GM19238 (cell line): ENCODE measurements around the gene TBC1D14.
A peak's percentile ranks its signal among the peaks of the same experiment; 100 is the strongest.

Experiments used
- DNase-seq: peaks from one replicate; pipeline ENCODE4 v3.0.0; 2011; ENCODE audit warnings: low spot score; ENCODE audit not compliant: insufficient read length

TBC1D14 gene

GRCh38 chr4:6926681-6927478 lies 17.3 kb downstream of the TBC1D14 start:
- DNase-seq, result no peak

DNA sequence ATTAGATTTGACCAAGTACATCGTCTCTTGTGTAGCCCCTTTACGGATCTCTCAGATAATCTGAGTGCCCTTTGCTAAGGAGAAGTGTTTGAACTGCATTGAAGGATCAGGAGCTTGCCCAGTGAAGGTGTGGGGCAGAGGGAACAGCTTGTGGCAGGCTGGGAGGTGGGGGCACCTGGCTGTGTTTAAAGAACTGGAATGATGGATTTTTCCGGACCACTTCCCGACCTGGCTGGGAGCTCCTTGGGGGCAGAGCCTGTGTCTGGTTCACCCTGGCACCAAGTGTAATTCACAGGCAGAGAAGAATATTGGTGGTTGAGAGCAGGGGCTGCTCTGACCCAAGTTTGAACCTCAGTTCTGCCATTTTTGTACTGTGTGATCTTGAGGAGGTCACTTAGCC lies 18.5 kb downstream of the TBC1D14 start:
- no peak for DNase-seq

DNA sequence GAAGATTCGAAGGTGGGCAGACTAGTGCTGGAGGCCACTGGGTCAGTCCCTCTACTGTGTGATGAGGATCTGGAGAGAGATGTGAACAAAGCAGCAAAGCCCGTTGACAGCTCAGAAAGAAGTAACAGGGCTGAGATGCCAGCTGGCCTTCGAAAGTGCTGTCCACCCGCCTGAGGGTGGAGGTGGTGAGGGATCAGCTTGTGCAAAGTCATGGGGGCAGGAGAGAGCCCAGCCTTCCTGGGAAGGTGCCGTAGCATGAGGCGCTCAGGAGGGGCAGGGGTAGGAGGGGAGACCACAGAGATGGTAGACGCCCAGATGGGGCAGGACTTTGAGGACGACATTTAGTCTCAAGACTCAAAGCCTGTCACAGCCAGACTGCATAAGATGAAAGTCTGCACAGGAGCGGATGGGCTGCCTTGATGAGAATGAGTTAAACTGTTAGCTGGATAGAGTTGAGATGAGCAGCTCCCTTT lies 19.7 kb downstream of the TBC1D14 start:
- DNase-seq, result no peak

- DNase-seq, result no peak
Measured at GRCh38 chr4:6929812-6930464, 20.3 kb downstream of the TBC1D14 start.

DNA sequence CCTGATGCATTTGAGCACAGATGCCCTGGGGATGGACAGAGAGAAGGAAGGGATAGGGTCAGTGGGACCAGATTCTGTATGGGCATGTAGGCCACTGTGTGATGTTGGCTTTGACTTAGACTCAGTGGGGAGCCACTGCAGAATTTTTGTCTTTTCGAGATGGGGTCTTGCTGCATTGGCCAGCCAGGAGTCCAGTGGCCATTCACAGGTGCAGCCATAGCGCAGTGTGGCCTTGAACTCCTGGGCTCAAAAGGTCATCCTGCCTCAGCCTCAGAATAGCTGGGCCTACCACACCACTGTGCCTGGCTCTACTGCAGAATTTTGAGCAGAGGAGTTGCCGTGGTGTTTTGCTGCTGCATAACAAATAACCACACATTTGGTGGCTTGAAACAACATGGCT lies 22.8 kb downstream of the TBC1D14 start:
- no peak for DNase-seq

DNA sequence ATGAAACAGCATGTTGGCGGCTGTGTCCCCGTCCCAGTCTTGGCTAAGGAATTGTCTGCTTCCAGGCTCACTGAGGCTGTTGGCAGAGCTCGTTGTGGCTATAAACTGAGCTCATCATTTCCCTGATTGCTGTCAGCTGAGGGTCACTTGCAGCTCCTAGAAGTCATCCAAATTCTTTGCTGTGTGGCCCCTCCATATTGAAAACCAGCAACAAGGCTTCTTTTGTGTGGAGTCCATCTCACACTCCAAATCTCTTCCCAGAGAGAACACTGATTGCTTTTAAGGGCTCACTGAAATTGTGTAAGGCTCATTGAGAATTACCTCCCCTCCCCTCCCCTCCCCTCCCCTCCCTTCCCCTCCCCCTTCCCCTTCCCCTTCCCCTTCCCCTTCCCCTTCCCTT lies 23.3 kb downstream of the TBC1D14 start:
- DNase-seq, result no peak

DNA sequence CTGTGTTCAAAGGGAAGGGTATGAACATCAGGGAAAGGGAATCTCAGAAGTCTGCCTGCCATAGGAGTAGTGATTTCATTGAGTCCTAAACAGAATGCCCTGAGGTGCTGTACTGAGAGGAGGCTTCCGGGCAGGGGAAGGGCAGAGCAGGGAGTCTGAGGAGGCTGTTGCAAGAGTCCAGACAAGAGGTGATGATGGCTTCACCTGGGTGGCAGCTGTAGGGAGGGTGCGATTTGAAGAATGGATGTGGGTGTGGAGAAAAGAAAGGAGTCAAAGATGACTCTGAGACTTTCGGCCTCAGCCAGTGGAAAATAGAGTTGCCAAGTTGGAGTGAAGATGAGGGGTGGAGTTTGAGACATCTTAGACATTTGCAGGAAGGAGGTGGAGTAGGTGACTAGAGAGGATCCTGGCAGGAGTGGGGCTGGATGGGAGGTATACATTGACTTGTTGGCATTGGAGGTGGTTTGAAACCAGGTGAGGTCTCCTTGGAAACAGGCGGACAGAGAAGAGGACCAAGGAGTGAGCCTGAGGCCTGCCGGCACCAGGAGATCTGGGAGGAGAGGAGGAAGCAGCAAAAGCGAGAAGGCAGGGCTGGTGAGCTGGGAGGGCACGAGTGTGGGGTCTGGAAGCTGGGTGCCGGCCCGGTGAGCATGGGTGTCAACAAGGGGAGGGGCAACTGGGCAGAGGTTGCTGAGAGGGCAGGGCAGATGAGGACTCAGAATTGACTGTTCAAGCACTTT lies 24.2 kb downstream of the TBC1D14 start:
- no peak for DNase-seq

- no peak for DNase-seq
Measured at GRCh38 chr4:6935965-6936364, 26.3 kb downstream of the TBC1D14 start.

- DNase-seq, result no peak
Measured at GRCh38 chr4:6937201-6937600, 27.6 kb downstream of the TBC1D14 start.

DNA sequence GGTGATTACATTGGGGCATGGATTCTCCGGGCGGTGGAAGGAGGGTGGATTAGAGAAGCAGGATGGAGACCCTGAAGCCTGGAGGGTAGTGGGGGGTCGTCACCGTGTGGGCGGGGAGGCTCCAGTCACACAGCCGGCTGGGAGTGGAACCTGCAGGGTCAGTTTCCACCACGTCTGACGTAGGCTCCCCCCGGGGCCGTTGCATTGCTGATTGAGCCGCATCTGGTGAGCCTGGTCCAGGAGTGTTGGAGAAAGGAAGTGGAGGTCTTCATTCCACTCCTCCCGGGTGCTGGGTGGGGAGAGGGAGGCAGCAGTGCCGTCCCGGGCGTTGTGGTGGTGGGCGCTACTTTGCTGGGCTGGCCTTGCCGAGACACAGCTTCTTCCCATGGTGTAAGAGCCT lies 28.1 kb downstream of the TBC1D14 start:
- no peak for DNase-seq

DNA sequence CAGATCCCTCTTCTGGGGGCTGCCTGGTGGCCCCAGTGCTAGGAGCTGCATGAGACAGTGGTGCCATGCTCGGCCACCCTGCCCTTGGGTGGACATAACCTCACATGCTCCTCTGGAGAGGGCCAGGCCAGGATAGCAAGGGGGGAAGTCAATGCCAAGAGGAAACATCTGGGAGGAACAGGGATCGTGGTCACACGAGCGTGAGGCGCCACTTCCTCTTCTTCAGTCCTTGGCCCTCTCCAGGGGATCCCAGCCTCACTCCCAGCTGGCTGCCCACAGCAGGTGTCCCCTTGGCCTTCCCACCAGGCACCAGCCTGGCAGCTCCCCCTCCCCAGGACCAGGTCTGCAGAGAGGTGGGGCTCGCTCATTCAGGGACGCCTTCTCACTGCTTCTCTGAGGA lies 28.6 kb downstream of the TBC1D14 start:
- no peak for DNase-seq

- DNase-seq, result no peak
Measured at GRCh38 chr4:6938647-6939271, 29.1 kb downstream of the TBC1D14 start.

DNA sequence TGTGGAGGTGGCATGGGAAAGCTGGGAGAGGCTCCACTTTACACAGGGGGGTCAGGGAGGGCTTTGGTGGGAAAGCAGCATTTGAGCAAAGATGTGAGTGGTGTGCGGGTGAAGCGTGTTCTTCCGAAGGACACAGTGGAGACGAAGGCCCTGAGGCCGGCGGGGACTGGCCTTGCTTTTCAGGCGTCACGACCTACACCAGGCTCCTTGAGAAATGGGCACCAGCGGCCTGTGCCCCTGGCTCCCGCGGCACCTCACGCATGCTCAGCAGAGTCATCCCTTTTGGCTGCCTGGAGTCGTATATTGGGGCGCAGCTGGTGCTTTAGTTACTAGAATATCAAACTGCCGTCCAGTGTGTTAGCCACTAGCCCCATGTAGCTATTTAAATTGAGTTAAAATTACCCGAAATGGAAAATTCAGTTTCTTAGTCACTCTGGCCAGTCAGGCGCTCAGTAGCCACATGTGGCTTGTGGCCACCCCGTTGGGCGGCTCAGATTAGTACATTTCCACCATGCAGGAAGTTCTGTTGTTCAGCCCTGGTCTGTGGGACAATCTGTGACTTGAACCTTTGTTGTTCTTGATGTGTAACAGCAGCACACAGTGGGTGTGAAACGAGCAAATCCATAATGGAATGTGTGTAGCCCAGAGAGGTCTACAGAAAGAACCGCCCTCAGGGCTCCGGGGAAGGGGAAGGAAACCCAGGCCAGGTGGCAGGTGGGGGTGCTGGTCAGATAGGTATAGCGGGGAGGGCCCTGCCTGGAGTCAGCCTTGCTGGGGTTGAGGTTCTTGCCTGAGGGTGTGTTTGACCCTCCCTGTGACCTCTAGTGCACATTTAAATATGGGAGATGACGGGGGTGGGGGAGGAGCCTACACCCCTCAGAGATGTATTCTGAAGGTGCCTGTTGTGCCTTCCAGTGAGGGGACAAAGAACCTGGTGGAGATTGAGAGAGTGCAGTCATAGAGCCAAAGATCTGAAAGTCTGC lies 30.4 kb downstream of the TBC1D14 start:
- DNase-seq, result no peak

DNA sequence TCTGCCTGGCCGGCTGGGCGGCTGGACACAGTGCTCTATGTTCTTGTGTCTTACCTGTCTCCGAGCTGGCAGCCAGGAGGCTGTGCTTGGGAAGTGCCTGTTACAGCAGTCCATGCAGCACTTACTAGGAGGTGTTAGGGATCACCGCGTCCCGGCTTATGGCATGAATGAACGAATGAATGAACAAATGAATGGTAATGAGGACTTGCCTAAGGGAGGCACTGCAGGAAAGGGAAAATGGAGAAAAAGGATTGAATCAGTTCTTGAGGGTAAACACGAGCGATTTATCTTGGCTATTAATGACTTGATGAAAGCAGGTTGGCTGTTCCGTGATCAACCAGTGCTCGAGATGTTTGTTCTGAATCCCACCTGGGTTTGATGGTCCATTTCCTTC lies 31.1 kb downstream of the TBC1D14 start:
- no peak for DNase-seq

DNA sequence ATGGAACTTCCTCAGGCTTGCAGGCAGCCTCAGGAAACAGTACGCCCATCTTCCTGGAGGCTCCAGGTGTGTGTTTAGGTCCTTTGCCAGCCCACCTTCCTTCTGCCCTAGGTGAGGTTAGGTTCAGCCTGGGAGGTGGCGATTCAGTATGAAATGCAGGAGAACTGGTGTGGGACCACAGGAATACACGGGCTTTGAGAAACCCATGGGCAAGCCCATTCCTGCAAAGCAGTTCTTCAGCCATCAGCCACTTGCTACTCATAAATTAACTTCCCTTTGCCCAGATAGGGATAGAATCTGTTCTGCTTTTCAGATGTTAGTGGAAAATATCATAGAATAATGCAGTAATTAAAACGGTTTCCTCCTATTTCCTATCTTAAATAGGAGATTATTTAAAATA lies 32.2 kb downstream of the TBC1D14 start:
- no peak for DNase-seq

DNA sequence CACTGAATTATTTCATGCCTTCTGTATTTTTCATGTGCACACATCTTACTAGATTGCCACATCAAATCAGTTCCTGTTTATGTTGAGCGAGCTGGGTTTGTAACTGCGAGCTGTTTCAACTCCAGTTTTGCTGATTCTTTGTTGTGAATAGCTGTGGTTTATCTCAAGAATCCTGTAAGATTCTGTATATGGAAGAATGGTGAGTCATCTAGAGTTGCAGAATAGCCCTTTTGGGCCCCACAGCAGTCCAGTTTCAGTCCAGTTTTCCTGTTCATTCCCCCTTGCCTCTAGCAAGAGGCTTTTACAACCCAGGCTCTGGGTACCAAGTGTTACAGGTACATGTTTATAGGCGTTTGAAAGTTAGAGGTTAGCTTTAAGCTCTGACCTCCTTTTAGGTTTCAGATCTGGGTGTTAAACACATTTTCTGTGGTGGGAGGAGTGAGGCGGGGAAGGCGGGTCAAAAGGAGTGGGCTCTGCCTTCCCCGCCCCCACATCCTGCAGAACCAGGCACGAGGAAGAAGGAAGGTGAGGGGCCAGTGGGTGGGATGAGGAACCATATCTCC lies 32.7 kb downstream of the TBC1D14 start:
- DNase-seq, result peak; percentile 47

DNA sequence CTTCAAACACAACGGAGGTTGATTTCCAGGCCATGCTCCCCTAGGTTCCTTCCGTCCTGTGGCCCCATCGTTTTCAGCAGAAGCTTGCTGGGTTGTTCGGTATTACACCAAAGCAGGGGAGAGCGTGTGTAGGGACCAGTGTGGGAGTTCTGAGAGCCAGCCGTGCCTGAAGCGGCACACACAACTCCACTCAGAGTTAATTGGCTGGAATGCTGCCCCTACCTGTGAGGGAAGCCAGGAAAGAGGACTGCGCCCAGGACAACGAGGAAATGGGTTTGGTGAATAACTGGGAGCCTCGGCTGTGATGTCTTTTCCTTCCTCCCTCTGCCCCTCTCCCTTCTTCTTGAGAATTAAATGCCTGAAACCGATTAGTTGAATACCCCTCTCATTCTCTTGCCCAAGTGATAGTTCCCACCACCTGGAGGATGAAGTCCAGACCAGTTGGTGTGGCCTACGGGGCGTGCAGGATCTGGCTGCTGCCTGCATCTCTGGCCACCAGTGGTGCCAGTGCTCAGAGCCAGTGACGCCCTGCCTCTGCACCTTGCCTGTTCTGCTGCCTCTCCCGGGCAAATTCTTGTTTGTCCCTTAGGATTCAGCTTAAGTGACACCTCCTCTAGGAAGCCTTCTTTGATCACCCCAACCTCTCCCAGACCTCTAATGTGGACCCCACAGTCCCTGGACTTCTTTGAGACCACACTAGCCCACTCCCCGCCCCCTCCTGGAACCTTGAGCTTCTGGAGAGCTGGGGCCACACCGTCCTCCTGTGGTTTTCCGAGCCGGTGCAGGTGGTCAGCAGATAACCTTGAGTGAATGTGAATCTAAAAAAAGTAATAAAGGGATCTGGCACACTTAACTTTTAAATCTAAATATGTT lies 33.6 kb downstream of the TBC1D14 start:
- DNase-seq, result no peak

DNA sequence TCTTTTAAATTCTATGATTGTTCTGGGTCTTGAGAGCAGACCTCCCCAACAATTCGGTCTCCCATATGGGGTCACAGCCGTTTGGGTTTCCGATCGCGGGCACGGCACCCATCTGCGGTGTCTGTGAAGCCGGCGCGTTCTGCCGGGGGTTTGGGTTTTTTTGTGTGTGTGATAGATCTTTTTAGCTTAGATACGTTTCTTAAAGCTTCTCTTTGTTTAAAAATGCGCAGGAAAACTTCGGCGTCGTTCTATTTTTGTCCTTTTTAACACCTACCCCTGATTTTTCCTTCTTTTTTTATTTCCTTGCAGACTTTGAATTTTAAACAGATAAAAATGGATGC lies 34.2 kb downstream of the TBC1D14 start:
- DNase-seq, result no peak

GRCh38 chr4:6944301-6945051 lies 34.9 kb downstream of the TBC1D14 start:
- DNase-seq, result no peak
